ENCODE measurements around the gene CDX2. TPM values are rescaled to one million over a fixed set of nuclear protein-coding genes. Genes with fewer than 3 reads are reported as not detected.
A peak's percentile ranks its signal among the peaks of the same experiment; 100 is the strongest.

CDX2 gene
- total RNA-seq, 2 experiments from 2014 or later: not detected

DNA sequence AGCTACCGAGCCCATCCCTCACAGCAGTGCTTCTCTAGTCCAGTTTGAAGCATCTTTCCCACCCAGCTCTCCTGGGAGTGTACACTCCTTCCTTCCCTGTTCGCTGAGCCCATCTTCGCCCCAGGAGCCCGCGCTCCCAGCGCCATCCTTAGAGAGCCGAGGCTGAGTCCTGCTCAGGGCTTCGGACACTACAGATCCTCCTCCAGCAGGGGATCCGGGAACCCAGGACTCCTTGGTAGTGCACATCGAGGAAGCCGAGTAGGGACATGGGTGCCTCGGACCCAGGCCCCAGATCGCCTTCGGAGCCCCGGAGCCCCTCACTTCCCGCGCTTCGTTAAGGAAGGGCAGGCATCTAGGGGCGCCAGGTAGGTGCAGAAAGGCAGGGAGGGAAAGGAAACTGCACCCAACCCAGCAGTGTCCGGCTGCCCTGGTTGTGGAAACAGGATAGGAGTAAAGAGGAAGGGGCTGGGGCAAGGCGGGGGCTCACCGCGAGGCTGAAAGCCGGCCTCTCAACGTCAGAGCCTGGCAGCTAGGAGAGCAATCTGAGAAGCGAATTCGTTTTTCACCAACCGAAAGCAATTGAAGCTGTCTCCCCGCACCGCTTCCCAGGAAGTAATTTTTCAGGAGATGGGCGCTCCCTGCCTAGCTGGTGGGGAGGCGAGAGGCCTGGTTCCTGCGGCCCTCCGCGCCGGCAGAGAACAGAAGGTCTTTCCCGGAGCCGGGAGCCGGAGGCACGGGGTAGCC, 48.3 kb downstream of the CDX2 start:
- peaks cover 2% of the 10 kb centered on the region for H3K36me3 Mint-ChIP-seq (ENCODE audit: low read depth)
- ATAC-seq (peak; percentile 6), DNase-seq (no peak)
- intact Hi-C loops (cut with micrococcal nuclease): loop anchor here (10.0 kb wide), 1 partner anchor 126 kb away; the partner anchor contains the start of gene GSX1
- H3K9me3 Mint-ChIP-seq: no peaks in the 10 kb centered on the region
- peak overlapping the region; percentile 67 for H3K4me3 Mint-ChIP-seq
- H3K27me3 Mint-ChIP-seq: peaks cover 77% of the 10 kb centered on the region
- no peak overlapping the region for H3K27ac Mint-ChIP-seq
- H3K4me1 Mint-ChIP-seq (ENCODE audit: low read depth): peaks cover 40% of the 10 kb centered on the region
- TF ChIP-seq, protein P1, sequence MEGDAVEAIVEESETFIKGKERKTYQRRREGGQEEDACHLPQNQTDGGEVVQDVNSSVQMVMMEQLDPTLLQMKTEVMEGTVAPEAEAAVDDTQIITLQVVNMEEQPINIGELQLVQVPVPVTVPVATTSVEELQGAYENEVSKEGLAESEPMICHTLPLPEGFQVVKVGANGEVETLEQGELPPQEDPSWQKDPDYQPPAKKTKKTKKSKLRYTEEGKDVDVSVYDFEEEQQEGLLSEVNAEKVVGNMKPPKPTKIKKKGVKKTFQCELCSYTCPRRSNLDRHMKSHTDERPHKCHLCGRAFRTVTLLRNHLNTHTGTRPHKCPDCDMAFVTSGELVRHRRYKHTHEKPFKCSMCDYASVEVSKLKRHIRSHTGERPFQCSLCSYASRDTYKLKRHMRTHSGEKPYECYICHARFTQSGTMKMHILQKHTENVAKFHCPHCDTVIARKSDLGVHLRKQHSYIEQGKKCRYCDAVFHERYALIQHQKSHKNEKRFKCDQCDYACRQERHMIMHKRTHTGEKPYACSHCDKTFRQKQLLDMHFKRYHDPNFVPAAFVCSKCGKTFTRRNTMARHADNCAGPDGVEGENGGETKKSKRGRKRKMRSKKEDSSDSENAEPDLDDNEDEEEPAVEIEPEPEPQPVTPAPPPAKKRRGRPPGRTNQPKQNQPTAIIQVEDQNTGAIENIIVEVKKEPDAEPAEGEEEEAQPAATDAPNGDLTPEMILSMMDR (IDR thresholded peaks at IDR 0.05): no peak
- POLR2A ChIA-PET: interaction anchor here (0.7 to 1.3 kb wide), 2 partner anchors 41 to 868 kb away, joined by 3 to 5 read pairs; no protein-coding TSS in a partner anchor
- CTCF ChIA-PET: interaction anchor here (0.8 to 1.5 kb wide), 5 partner anchors 13 to 94 kb away, joined by 3 to 13 read pairs (median 4); no protein-coding TSS in a partner anchor

DNA sequence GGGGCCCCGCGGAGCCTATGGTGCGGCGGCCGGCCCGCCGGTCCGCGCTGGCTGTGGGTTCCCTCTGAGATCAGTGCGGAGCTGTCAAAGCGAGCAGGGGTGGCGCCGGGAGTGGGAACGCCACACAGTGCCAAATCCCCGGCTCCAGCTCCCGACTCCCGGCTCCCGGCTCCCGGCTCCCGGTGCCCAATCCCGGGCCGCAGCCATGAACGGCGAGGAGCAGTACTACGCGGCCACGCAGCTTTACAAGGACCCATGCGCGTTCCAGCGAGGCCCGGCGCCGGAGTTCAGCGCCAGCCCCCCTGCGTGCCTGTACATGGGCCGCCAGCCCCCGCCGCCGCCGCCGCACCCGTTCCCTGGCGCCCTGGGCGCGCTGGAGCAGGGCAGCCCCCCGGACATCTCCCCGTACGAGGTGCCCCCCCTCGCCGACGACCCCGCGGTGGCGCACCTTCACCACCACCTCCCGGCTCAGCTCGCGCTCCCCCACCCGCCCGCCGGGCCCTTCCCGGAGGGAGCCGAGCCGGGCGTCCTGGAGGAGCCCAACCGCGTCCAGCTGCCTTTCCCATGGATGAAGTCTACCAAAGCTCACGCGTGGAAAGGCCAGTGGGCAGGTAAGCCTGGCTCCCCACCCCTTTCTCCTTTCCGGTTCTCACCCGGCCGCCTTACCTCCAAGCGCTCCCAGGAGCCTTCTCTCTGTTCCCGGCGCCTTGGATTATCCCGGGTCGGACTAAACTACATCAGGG, 49.0 kb downstream of the CDX2 start, which contains the start of gene PDX1:
TSS of gene PDX1 (plus strand) at position 67 of the 743 bp plus-strand sequence. CDS start at position 206, 139 bp downstream.
- peak; percentile 12 for ATAC-seq

DNA sequence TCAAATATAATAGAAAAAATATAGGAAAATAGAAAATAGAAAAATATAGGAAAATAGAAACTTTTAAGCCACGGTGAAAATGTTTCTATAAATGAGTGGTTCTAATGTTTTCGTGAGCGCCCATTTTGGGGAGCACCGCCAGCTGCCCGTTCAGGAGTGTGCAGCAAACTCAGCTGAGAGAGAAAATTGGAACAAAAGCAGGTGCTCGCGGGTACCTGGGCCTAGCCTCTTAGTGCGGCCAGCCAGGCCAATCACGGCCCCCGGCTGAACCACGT, 49.5 kb downstream of the CDX2 start:
- peaks cover 2% of the 10 kb centered on the region for H3K36me3 Mint-ChIP-seq (ENCODE audit: low read depth)
- intact Hi-C loops (cut with micrococcal nuclease): no loop called here
- DNase-seq (no peak), ATAC-seq (peak; percentile 76)
- peaks cover 74% of the 10 kb centered on the region for H3K27me3 Mint-ChIP-seq
- no peak overlapping the region for H3K27ac Mint-ChIP-seq
- peaks cover 34% of the 10 kb centered on the region for H3K4me1 Mint-ChIP-seq (ENCODE audit: low read depth)
- H3K9me3 Mint-ChIP-seq: no peaks in the 10 kb centered on the region
- TF ChIP-seq, protein P1 (IDR thresholded peaks at IDR 0.05): no peak
- H3K4me3 Mint-ChIP-seq: no peak overlapping the region
- CTCF ChIA-PET: interaction anchor here (1.3 to 1.5 kb wide), 3 partner anchors 34 to 93 kb away, joined by 3 to 13 read pairs (median 4); no protein-coding TSS in a partner anchor
- POLR2A ChIA-PET: interaction anchor here (1.2 to 1.3 kb wide), 2 partner anchors 9 to 42 kb away, joined by 3 to 5 read pairs; no protein-coding TSS in a partner anchor

More for the DNA sequence above, 49.0 kb downstream of the CDX2 start, which contains the start of gene PDX1:
- TF ChIP-seq, protein P1 (IDR thresholded peaks at IDR 0.05): no peak
- intact Hi-C loops (cut with micrococcal nuclease): loop anchor here (10.0 kb wide), 1 partner anchor 125 kb away; the partner anchor contains the start of gene GSX1
- peak; percentile 54 for DNase-seq
- no peaks in the 10 kb centered on the region for H3K9me3 Mint-ChIP-seq
- no peak within 1 kb of the TSS for H3K27ac Mint-ChIP-seq
- H3K36me3 Mint-ChIP-seq (ENCODE audit: low read depth): peaks cover 2% of the 10 kb centered on the region
- ChIA-PET POLR2A (interaction anchor here (1.2 to 1.3 kb wide), 2 partner anchors 10 to 42 kb away, joined by 3 to 5 read pairs; no protein-coding TSS in a partner anchor), CTCF (interaction anchor here (0.8 to 1.5 kb wide), 5 partner anchors 14 to 93 kb away, joined by 3 to 13 read pairs (median 4); no protein-coding TSS in a partner anchor)
- H3K27me3 Mint-ChIP-seq: peaks cover 77% of the 10 kb centered on the region
- H3K4me1 Mint-ChIP-seq (ENCODE audit: low read depth): peaks cover 36% of the 10 kb centered on the region
- H3K4me3 Mint-ChIP-seq: peak within 1 kb of the TSS; percentile 67

DNA sequence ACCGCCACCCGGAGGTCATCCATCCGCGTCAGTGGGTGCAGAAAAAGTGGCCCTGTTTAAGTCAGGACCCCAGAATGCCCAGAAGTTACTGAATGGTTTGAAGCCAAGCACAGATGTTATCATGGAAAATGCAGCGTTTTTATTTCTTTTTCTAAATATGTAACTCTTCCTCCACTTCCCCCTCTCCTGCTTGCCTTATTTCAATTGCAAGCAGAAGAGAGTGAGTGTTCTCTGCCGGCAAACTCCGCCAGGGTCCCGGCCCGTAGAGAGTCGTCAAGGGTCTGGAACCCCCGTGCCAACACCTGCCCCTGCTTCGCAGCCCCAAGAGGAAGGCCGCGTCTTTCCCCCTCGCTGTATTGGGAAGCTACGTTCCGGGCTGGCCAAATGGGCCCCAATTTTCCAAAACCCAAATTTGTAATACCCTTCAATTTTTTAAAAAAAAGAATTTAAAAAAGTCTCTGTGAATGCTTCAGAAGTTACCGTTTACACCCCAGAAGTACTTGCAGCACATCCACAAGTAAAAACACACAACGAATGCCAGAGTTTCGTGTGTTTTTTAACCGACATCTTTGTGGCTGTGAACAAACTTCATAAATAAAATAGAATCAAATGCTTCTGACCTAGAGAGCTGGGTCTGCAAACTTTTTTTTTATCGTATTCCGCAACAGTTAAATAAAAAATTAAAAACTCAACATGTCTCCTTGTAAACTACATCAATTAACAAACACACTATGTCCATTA, 50.0 kb downstream of the CDX2 start:
- intact Hi-C loops (cut with micrococcal nuclease): no loop called here
- CTCF ChIA-PET: interaction anchor here (1.0 to 1.5 kb wide), 4 partner anchors 35 to 92 kb away, joined by 3 to 13 read pairs (median 4); no protein-coding TSS in a partner anchor
- H3K27ac Mint-ChIP-seq: no peak overlapping the region
- H3K4me1 Mint-ChIP-seq (ENCODE audit: low read depth): peaks cover 32% of the 10 kb centered on the region
- peaks cover 72% of the 10 kb centered on the region for H3K27me3 Mint-ChIP-seq
- H3K9me3 Mint-ChIP-seq: no peaks in the 10 kb centered on the region
- DNase-seq (no peak), ATAC-seq (no peak)
- peaks cover 2% of the 10 kb centered on the region for H3K36me3 Mint-ChIP-seq (ENCODE audit: low read depth)
- H3K4me3 Mint-ChIP-seq: no peak overlapping the region
- POLR2A ChIA-PET: interaction anchor here (1.2 kb wide), 1 partner anchor 9 kb away, joined by 3 read pairs; no protein-coding TSS in a partner anchor
- TF ChIP-seq, protein P1 (IDR thresholded peaks at IDR 0.05): no peak

All from activated CD8-positive, alpha-beta T cell treated with anti-CD3 and anti-CD28 coated beads for 36 hours (primary cell).